Subcutaneous adipose tissue (tissue), 4 donors: ENCODE measurements around the gene WNT8B. TPM values are rescaled to one million over a fixed set of nuclear protein-coding genes. Genes with fewer than 3 reads are reported as not detected.

Experiments
- total RNA-seq, 4 donors: library from RNA; depleted of rRNA; stranded (reverse); fragments of >200 nt; gene quantifications; one replicate each; pipeline ENCODE4 v1.1.0, GENCODE V29; 2016
- TF ChIP-seq, protein P1 (sequence below): fragments of 450-650 bp; IDR thresholded peaks from one replicate; pipeline ENCODE4 v1.5.1; 2016; ENCODE audit warnings: low read depth, mild to moderate bottlenecking, control low read depth, antibody characterized with exemption, moderate library complexity

Gene WNT8B
- total RNA-seq, 4 donors from 2014 or later, result not detected

DNA sequence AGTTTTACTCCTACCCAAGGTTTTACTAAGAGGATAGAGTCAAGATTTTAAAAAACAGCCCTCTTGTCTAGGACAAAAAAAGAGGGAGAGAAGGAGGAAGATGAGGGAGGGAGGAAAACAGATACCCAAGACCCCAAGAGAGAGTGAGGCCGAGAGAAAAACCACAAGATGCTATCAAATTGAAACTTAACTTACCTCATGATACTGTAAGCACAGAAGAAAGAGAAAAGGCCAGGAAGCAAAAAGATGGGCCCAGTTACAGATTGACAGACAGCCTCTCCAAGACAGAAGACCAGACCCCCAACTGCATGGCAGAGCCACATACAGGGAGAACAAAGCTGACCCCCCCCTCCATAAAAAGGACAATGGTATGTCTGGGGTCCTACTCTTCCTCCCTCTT lies 45.5 kb downstream of the WNT8B start:
- TF ChIP-seq, protein P1, sequence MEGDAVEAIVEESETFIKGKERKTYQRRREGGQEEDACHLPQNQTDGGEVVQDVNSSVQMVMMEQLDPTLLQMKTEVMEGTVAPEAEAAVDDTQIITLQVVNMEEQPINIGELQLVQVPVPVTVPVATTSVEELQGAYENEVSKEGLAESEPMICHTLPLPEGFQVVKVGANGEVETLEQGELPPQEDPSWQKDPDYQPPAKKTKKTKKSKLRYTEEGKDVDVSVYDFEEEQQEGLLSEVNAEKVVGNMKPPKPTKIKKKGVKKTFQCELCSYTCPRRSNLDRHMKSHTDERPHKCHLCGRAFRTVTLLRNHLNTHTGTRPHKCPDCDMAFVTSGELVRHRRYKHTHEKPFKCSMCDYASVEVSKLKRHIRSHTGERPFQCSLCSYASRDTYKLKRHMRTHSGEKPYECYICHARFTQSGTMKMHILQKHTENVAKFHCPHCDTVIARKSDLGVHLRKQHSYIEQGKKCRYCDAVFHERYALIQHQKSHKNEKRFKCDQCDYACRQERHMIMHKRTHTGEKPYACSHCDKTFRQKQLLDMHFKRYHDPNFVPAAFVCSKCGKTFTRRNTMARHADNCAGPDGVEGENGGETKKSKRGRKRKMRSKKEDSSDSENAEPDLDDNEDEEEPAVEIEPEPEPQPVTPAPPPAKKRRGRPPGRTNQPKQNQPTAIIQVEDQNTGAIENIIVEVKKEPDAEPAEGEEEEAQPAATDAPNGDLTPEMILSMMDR, result no peak

DNA sequence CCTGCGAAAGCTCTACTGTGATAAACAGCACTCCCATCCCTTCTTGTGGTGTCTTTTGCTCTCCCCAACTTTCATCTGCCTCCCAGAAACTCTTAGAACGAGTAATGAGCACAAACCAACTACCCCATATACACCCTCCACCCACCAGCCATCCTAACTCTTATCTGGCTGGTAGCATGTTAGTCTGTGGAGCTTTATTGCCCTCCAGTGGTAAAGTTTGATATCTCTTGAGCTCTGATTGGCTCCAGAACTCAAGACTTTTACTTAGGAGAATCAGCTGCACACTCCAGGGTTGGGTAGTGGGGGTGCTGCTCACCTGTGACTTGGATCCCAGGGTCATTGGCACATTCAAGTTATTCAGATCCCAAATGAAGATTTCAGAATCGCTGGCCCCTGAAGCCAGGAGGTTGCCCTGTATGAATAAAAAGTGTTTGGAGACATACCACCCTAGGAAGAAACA lies 45.9 kb downstream of the WNT8B start:
- TF ChIP-seq, protein P1, result no peak

DNA sequence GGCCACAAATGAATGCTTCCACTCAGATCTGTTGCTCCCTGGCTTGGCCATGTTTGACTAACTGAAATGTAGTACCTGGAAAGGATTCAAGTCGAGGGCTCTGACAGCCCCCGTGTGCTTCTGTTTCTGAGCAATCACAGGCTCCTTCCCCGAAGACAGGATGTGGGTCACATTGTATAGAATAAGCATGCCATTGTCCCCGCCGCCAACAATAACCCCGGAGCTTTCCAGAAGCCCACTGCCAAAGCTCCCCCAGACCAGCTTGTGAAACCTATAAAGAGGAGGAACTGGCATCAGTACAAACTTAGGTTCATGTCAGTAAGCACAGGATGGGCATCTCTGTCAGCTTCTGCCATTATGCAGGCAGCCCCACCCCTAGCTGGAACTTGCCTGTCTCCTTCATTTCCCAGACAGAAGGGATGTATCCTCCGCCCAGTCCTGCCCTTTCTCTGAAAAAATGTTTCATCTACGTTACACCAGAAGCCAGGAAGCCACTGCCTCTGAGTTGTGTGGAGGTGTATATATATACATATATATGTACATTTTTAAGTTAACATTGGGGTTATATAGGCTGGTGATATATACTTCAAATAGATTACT lies 46.5 kb downstream of the WNT8B start:
- TF ChIP-seq, protein P1, result no peak

DNA sequence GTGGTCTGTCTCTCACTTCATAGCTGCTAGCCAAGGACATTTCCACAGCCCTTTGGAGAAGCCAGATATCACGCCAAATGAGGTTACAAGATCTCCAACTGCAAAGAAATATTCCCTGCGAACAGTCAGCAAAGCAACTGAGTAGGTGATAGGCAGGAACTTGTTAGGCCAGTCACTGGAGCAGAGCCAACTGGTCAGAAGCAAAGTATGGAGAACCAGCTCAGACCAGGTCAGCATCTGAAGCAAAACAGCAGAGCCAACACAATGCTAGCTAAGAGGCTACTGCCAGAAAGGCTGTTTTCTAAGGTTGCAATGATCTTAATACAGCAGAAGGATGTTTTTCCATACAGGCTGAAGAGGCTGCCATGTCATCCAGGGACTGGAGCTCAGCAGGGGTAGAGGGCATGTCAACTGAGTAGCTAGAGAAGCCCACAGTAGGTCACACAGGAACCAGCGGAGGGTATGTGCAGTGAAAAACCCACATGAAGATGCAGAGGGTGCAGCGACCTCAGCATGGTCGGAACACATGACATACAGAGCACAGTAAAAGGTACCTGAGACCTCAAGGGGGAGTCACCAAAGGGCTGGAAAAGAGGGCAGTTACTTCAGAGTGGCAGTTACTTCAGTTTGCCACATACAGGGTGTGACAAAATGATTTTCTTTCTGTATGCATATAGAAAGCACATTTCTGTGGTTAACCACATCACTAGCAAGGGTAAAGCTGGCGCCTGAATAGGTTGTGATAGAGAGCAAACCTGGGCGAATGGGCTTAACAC lies 47.9 kb downstream of the WNT8B start:
- TF ChIP-seq, protein P1, result no peak

DNA sequence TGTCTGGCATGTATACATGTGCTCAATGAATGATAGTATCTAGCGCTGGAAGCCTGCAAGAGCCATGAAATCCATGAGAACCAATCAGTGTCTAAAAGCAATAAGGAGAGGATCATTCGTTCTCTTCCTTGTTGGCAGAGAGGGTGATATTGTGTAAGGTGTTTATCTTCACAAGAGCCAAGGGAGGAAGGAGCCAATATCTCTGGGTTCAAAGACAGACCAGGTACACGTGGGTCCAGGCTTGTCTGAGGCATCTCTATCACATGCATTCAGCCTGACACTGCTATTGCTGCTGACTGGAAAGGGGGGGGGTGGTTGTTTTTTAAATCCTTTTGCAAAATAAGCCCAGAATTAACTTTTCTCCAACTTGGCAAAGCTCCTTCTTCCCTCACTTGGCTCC lies 52.8 kb downstream of the WNT8B start:
- TF ChIP-seq, protein P1, result no peak

DNA sequence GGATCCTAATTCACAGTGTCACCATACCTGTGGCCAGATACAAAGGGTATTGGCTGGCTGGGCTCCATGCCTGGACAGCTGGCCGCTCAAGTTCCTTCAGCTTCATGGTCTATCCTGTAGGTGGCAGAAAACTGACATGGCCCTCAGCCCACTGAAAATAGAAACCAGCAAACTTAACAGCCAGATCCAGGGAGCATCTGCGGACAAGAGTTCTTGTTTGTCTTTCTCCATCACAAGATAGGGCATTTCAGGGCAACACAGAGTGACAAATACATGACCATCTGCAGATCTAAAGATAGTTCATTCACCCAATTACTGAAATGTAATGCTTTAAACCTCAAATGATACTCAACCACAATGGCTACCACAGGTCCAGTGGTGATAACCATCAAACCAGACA lies 54.0 kb downstream of the WNT8B start:
- TF ChIP-seq, protein P1, result no peak

DNA sequence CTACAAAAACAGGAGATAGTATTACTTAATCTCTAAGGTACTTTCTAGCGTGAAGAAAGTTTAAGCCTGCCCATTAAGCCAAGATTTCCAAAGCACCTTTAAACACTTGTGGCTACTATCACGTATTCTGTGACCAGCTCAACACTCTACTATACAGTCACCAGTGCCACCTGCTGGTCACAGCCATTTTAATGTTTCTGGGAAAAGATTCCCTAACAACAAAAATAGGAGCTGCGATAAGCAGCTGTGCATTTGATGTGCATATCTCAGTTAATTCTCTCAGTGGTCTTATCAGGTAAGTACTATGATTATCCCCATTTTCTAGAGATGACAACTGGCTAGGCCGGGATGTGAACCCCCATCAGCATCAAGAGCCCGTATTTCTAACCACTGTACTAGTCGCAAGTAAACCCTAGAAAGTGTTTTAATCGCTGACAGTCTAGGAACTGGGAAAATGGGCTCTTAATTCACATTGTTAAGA lies 56.0 kb downstream of the WNT8B start:
- TF ChIP-seq, protein P1, result no peak
